IPS-18c (cell line): Measurements from ENCODE around the gene LLGL2.
"Not testable (repeated sequence)": the region's sequence is repeated elsewhere in the genome, so short reads cannot be mapped to it uniquely, and the experiment has no call there.

Experiments
- H3K4me3 ChIP-seq: 2 replicates; pipeline ENCODE4 v1.7.0; 2013; ENCODE audit warnings: low read depth, mild to moderate bottlenecking, low read length, moderate library complexity; ENCODE audit not compliant: insufficient read depth
- H3K9me3 ChIP-seq: one replicate; pipeline ENCODE4 v1.6.1; 2013; ENCODE audit warnings: mild to moderate bottlenecking, low read length, moderate library complexity; ENCODE audit not compliant: control insufficient read depth, insufficient read depth

Gene LLGL2

GRCh38 chr17:75524970-75525805 lies at the start of gene LLGL2:
Gene LLGL2 (plus strand): TSS chr17:75525697. CDS start chr17:75543427, 17,730 bp downstream.
- H3K4me3 ChIP-seq = peak within 1 kb of the TSS; percentile 91
- no peaks in the 10 kb centered on the region for H3K9me3 ChIP-seq

- no peak overlapping the region for H3K4me3 ChIP-seq
- no peaks in the 10 kb centered on the region for H3K9me3 ChIP-seq
These were observed 49.6 kb upstream of the LLGL2 start for GRCh38 chr17:75475851-75476250.

- no peaks in the 10 kb centered on the region for H3K9me3 ChIP-seq
- no peak overlapping the region for H3K4me3 ChIP-seq
These were observed 49.2 kb upstream of the LLGL2 start for GRCh38 chr17:75476271-75476671.

GRCh38 chr17:75476752-75477489 lies 48.6 kb upstream of the LLGL2 start:
- no peaks in the 10 kb centered on the region for H3K9me3 ChIP-seq

GRCh38 chr17:75477490-75477862 lies 48.0 kb upstream of the LLGL2 start:
- not testable (repeated sequence) for H3K9me3 ChIP-seq, H3K4me3 ChIP-seq

More at GRCh38 chr17:75476752-75477489, 48.6 kb upstream of the LLGL2 start:
- H3K4me3 ChIP-seq = no peak overlapping the region

- H3K4me3 ChIP-seq = no peak overlapping the region
- H3K9me3 ChIP-seq = no peaks in the 10 kb centered on the region
These were observed 47.0 kb upstream of the LLGL2 start for GRCh38 chr17:75478508-75478907.

- no peaks in the 10 kb centered on the region for H3K9me3 ChIP-seq
- no peak overlapping the region for H3K4me3 ChIP-seq
These were observed 45.2 kb upstream of the LLGL2 start for GRCh38 chr17:75480281-75480680.

- H3K9me3 ChIP-seq = no peaks in the 10 kb centered on the region
- no peak overlapping the region for H3K4me3 ChIP-seq
These were observed 44.1 kb upstream of the LLGL2 start for GRCh38 chr17:75481194-75482068.

- Histone ChIP-seq H3K9me3 (no peaks in the 10 kb centered on the region), H3K4me3 (no peak overlapping the region)
These were observed 43.2 kb upstream of the LLGL2 start for GRCh38 chr17:75482098-75482942.

GRCh38 chr17:75485688-75486087 lies 39.8 kb upstream of the LLGL2 start:
- Histone ChIP-seq H3K9me3 (no peaks in the 10 kb centered on the region), H3K4me3 (no peak overlapping the region)

- no peaks in the 10 kb centered on the region for H3K9me3 ChIP-seq
- H3K4me3 ChIP-seq = no peak overlapping the region
These were observed 39.3 kb upstream of the LLGL2 start for GRCh38 chr17:75486151-75486550.

- Histone ChIP-seq H3K4me3 (no peak overlapping the region), H3K9me3 (no peaks in the 10 kb centered on the region)
These were observed 38.5 kb upstream of the LLGL2 start for GRCh38 chr17:75486951-75487350.

GRCh38 chr17:75487351-75488070 lies 38.0 kb upstream of the LLGL2 start:
- no peaks in the 10 kb centered on the region for H3K9me3 ChIP-seq
- H3K4me3 ChIP-seq = no peak overlapping the region

- no peaks in the 10 kb centered on the region for H3K9me3 ChIP-seq
- H3K4me3 ChIP-seq = no peak overlapping the region
These were observed 36.6 kb upstream of the LLGL2 start for GRCh38 chr17:75488693-75489510.

- Histone ChIP-seq H3K4me3 (no peak overlapping the region), H3K9me3 (no peaks in the 10 kb centered on the region)
These were observed 36.0 kb upstream of the LLGL2 start for GRCh38 chr17:75489511-75489955.
